Measurements from ENCODE around the gene LIN9.

Gene LIN9

DNA sequence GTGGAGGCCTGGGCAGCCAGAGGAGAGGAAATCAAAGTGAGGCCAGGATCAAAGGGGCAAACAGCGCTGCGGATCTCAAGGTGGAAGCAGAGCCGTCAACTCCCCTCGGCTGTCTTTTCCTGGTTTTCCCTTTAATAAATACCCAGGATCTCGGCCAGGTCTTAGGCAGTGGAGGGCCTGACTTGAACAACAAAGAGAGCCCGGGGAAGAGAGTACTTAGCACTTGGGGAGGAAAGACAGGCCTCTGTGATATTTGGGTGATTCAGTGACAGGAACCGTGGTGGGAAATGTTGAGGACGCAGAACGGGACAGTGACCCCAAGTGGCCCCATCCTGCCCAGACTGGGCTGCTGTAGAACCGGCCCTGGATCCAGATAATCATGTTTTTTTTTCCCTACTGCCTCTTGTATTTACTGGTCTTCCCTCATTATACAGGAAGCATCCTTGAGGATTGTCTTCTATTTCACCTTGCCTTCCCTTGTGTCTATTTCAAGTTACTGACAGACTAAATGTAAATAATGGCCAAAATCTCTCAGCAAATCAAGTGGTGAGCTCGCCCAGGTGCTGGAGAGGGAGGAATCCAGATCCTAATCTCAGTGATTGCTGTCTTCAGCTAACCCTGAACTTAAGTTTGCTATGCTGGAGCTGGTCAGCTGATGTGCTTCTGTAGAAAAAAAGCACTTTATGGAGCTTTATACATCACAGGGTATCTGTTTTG lies 88.3 kb downstream of the LIN9 start:
- H3K4me1 ChIP-seq (ENCODE audit: control insufficient read depth in 1 of 2, insufficient read depth in 1 of 2, low read depth in 1 of 2, low read length in 1 of 2): peaks cover 6 to 11% of the 10 kb centered on the region in 2 experiments
- no peak for TF ChIP-seq CTCF (IDR thresholded peaks at IDR 0.05)
- H3K36me3 ChIP-seq: no peaks in the 10 kb centered on the region
- no peak overlapping the region for H3K4me3 ChIP-seq (ENCODE audit: low read depth in 1 of 2, low read length in 1 of 2)
- H3K27me3 ChIP-seq: peaks cover 69% of the 10 kb centered on the region
- no peak overlapping the region for H3K27ac ChIP-seq
- no peaks in the 10 kb centered on the region for H3K9me3 ChIP-seq

DNA sequence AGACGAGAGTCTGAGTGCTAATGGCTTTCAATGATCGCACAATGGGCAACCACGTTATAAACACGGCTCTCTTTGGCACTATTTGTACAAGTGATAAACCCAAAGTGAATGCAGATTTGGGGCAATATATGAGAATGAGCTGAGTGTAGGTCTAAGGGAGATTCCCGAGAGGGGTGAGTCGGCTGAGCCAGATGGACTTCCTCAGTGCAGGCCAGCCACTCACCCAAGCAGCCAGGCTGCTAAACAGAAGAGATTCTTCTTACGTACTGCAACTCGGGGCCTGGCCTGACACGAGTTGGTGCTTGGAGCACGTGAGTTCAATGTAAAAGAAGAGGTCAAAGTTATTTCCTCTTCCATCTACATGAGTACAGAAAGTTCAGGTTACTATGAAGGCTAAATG lies 91.7 kb downstream of the LIN9 start:
- Histone ChIP-seq H3K27ac (no peak overlapping the region), H3K9me3 (no peaks in the 10 kb centered on the region), H3K4me3 (ENCODE audit: low read depth in 1 of 2, low read length in 1 of 2) (no peak overlapping the region), H3K27me3 (peaks cover 36% of the 10 kb centered on the region), H3K36me3 (no peaks in the 10 kb centered on the region), H3K4me1 (ENCODE audit: control insufficient read depth in 1 of 2, insufficient read depth in 1 of 2, low read depth in 1 of 2, low read length in 1 of 2) (no peaks in the 10 kb centered on the region)
- TF ChIP-seq CTCF (IDR thresholded peaks at IDR 0.05): no peak

GRCh38 chr1:226216056-226216455 lies 92.9 kb downstream of the LIN9 start:
- Histone ChIP-seq H3K36me3 (no peaks in the 10 kb centered on the region), H3K4me3 (ENCODE audit: low read depth in 1 of 2, low read length in 1 of 2) (no peak overlapping the region), H3K4me1 (ENCODE audit: control insufficient read depth in 1 of 2, insufficient read depth in 1 of 2, low read depth in 1 of 2, low read length in 1 of 2) (no peaks in the 10 kb centered on the region), H3K9me3 (no peaks in the 10 kb centered on the region), H3K27me3 (peaks cover 24% of the 10 kb centered on the region), H3K27ac (no peak overlapping the region)
- TF ChIP-seq CTCF (IDR thresholded peaks at IDR 0.05): no peak

DNA sequence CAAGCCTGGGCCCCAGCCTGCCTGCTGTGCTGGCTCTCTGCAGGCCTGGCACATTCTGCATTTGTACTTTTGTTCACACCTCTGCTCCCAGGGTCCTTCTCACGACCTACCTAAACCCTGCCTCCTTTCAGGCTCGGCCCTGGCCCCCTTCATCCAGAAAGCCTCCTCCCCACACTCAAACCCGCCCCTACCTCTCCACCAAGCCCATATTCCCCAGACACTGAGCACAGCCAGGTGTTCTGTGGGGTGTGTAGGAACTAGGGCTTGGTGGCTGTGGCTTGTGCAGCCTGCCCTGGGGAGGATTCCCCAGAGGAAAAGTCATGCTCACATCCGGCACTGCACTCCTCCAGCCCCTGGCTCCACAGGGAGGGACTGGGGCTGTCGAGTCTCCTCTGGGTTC lies 93.7 kb downstream of the LIN9 start:
- no peaks in the 10 kb centered on the region for H3K4me1 ChIP-seq (ENCODE audit: control insufficient read depth in 1 of 2, insufficient read depth in 1 of 2, low read depth in 1 of 2, low read length in 1 of 2)
- no peaks in the 10 kb centered on the region for H3K36me3 ChIP-seq
- no peak for TF ChIP-seq CTCF (IDR thresholded peaks at IDR 0.05)
- no peak overlapping the region for H3K27ac ChIP-seq
- H3K9me3 ChIP-seq: no peaks in the 10 kb centered on the region
- H3K4me3 ChIP-seq (ENCODE audit: low read depth in 1 of 2, low read length in 1 of 2): no peak overlapping the region
- peaks cover 16% of the 10 kb centered on the region for H3K27me3 ChIP-seq

GRCh38 chr1:226212545-226212944 lies 96.4 kb downstream of the LIN9 start:
- Histone ChIP-seq H3K4me1 (ENCODE audit: control insufficient read depth in 1 of 2, insufficient read depth in 1 of 2, low read depth in 1 of 2, low read length in 1 of 2) (no peaks in the 10 kb centered on the region), H3K27ac (no peak overlapping the region), H3K9me3 (no peaks in the 10 kb centered on the region), H3K4me3 (ENCODE audit: low read depth in 1 of 2, low read length in 1 of 2) (no peak overlapping the region), H3K36me3 (no peaks in the 10 kb centered on the region), H3K27me3 (no peaks in the 10 kb centered on the region)
- no peak for TF ChIP-seq CTCF (IDR thresholded peaks at IDR 0.05)

Data from neutrophil (primary cell).